ENCODE results near the gene TTLL11.
"Not testable (repeated sequence)": the region's sequence is repeated elsewhere in the genome, so short reads cannot be mapped to it uniquely, and the experiment has no call there.

Gene TTLL11

DNA sequence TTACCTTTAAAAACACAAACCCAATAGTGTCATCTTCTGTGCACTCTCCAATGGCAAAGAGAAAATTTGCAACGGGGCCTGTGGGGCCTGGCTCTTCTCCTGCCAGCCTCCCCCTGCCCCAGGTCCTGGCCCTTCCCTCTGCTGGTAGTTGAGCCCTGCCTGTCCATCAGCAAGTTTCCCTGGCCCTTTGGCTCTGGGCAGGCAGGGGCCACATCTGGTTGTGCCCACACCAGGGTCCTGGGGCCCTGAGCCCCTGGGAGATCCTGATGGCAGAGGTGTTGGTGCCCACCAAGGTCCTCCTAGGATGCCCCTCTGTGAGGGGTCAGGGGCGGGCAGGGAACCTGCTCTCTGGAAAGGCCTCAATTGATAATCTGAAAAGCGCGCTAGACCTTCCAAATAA lies 284.3 kb downstream of the TTLL11 start:
- no peak for DNase-seq

DNA sequence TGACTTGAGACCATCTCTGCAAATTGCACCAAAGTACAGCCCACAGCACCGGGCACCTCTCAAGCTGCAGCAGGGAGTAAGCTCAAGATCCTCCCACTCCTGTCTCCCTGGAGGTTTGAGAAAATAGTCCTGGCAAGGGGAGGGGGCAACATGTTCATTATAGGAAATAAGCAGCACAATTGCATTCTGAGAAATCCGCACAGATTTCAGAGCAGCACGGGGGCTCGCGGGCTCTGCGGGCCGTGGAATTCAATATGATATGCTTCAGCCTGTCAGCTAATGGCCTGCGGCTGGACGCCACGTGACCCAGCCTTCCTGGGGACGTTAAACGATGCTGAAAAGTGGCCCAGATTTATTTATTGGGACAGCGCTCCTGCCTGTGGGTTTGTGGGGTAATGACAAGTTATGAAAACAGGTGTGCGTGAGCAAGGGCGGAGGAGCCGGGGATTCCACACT lies 285.3 kb downstream of the TTLL11 start:
- DNase-seq, result no peak

DNA sequence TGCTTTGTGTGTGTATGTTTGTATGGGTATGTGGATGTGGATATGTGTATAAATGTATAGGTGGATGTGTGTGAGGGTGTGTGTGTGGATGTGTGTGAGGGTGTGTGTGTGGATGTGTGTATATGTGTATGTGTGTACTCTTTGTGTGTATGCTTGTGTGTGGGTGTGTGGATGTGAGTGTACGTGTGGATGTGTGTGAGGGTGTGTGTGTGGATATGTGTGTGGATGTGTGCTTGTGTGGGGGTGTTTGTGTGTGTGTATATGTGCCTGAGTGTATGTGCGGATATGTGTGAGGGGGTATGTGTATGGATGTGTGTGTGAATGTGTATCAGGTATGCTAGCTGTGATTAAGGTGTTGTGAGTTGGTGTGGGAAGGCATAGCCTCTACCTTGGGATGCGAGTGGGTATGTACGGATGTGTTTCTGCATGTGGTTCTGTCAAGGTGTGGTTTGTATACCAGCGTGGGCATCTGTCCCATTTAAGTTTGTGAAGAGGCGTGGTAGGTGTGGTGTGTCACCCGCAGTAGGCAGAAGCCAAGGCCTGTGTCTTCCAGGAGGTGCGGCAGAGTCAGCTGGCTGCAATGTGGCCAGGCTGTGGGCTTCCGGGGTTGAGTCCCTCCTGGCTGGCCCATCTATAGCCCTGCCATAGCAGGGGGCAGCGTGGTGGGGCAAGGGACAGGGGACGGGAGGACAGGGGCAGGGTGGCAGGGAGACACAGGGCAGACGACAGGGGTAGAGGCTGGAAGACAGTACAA lies 285.9 kb downstream of the TTLL11 start:
- no peak for DNase-seq

DNA sequence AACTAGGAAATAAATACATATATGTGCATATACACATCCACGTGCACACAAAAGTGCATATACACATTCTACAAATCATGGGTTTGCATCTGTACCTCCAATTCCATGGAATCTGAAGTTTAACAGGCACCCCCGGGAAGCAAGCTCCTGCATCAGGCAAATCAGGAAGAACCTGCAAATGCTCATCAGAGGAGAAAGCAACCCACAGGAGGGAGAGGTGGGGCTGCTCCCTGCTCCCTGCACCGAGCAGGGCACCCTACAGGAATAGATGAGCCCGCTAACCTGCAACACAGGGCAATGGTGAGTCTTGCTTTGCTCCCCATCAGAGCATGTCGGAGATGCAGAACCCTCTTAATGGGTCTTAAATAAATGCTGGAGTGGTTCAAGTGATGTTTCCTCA lies 290.4 kb downstream of the TTLL11 start:
- no peak for DNase-seq

DNA sequence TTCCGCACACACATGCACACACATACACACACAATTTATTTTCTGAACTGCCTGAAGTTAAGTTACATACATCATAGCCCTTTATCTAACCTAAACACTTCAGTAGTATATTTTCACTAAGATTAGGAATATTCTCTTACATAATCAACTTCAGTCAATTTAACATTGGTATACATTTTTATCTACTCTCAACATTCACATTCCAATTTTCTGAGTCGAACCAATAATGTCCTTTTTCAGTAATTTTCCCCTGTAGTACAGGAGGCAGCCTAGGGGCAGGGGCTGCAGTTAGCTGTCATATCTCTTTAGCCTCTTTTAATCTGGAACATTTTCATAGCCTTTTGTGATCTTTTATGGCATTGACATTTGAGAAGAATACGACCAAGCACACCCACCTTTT lies 291.5 kb downstream of the TTLL11 start:
- DNase-seq, result no peak

DNA sequence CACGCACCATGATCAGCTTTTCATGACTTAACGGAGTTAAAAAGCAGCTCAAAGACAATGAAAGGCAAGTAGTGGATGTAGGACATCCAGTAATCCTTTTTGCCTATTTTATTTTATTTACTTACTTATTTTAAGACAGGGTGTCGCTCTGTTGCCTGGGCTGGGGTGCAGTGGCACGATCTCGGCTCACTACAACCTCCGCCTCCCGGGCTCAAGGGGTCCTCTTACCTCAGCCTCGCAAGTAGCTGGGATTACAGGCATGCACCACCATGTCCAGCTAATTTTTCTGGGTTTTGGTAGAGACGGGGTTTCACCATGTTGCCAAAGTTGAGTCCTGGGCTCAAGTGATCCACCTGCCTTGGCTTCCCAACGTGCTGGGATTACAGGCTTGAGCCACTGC lies 292.7 kb downstream of the TTLL11 start:
- no peak for DNase-seq

DNA sequence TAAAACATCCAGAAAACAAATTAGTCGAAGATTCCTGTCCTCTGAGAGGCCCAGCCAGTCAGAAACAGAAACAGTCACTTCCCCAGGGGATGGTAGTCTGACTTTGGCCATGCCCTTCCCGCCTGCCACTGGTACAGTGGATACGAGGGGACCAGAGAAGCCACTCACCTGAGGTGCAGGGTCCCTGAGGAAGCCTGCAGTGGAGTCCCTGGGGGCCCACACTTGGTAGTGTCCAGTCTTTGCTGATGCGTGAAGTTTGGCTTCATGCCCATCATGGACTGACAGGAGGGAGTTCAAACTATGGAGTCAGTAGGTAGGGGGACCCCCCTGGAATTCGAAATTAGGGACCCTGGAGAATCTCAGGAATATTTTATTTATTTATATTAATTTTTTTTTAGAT lies 294.2 kb downstream of the TTLL11 start:
- DNase-seq, result no peak

DNA sequence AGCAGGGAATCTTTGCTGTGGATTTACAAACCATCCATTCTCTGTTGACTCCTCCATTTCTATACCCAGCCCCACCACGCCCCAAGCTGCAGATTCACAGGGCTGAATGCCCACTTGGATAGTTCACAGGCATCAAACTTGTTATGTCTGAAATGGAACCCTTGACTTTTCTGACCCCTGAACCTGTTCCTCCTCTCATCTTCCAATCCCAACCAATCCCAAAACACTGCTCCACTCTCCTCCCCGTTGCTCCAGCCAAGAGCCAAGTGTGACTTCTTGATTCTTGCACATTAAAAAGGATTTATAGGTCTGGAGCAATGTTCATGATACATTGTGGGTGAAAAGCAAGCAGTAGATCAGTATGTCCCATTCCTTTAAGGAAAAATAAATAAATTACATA lies 296.0 kb downstream of the TTLL11 start:
- DNase-seq, result no peak

DNA sequence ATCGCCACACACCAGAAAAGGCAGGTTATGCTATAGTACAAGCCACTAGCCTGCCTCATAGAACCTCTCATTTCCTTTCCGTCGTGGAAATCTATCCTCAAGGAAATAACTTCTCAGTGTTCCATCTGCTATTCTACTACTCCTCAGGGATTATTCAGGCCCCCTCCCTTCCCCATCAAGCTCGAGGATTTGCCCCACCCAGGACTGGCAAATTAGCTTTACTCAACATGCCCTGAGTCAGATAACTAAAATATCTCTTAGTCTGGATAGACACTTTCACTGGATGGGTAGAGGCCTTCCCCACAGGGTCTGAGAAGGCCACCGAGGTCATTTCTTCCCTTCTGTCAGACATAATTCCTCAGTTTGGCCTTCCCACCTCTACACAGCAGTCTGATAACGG lies 298.8 kb downstream of the TTLL11 start:
- not testable (repeated sequence) for DNase-seq

DNA sequence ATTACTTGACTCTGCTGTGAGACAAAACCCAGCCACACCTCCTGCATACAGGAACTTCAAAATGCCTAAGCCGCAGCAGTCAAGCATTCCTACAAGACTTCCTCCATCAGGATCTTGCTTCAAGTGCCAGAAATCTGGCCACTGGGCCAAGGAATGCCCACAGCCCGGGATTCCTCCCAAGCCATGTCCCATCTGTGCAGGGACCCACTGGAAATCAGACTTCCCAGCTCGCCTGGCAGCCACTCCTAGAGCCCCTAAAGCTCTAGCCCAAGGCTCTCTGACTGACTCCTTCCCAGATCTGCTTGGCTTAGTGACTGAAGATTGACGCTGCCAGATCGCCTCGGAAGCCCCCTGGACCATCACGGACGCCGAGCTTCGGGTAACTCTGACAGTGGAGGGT lies 300.6 kb downstream of the TTLL11 start:
- DNase-seq, result not testable (repeated sequence)

DNA sequence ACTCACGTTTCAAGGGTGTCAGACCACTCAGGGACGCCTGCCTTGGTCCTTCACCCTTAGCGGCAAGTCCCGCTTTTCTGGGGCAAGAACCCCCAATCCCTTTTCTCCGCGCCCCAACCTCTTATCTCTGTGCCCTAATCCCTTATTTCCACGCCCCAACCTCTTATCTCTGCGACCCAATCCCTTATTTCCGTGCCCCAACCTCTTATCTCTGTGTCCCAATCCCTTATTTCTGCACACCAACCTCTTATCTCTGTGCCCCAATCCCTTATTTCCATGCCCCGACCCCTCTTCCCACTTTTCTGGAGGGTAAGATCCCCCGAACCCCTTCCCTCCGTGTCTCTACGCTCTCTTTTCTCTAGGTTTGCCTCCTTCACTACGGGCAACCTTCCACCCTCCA lies 302.3 kb downstream of the TTLL11 start:
- no peak for DNase-seq

DNA sequence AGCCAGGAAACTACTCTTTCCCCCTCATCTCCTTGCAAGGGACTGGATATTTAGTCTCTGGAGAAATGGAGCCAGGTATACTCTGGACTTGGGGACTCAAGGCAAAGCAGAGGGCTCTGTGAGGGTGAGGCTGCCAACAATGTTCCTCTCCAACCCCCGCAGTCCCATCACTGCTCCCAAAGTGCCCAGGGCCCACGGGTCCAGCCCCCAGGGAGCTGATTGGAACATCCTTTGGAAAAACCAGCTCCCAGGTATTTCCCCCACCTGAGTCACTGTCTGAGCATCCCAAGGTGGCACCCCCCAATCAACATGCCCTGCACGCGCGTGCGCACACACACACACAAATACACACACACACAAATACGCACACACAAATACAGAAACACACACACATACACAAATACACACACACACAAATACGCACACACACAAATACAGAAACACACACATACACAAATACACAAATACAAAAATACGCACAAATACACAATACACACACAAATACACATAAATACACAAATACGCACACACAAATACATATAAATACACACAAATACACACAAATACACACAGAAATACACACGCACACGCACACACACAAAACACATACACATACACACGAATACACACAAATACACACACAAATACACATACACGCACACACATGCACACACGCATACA lies 304.3 kb downstream of the TTLL11 start:
- DNase-seq, result no peak

DNA sequence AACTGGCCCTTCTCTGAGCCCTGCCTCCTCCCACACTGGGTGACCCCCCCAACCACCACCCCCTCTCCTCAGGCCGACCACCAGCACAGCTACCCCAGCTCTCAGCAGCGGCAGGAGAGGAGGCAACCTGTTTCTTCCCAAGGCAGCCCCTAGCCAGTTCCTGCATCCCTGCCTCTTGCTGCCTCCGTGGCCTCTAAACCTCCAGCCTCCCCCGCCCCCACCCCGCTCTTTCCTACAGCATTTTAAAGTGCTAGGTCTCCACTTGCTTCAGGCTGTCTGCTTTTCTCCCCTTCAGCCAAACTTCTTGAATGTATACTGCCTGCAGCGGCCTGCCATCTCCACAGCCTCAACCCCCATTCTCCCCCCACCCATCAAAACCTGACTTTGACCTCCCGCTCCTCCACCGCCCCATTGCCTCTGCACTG lies 306.1 kb downstream of the TTLL11 start:
- no peak for DNase-seq

DNA sequence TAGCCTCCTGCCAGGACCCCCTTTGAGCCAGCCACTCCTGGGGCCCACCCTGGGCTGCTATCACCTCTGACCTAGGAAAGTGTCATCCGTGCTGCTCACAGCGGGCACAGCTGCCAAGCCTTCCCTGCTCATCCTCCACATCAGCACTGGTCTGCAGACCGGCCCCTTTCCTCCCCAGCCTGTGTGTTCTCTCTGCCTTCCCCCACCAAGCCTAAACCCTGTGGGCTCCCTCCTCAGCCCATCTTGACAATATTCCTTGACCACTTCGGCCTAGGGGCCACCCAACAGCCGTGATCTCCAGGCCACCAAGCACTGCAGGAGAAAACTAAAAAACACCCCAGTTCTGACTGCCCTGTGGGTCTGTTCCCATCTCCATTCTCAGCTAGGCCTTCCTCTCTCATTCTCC lies 306.6 kb downstream of the TTLL11 start:
- DNase-seq, result no peak

DNA sequence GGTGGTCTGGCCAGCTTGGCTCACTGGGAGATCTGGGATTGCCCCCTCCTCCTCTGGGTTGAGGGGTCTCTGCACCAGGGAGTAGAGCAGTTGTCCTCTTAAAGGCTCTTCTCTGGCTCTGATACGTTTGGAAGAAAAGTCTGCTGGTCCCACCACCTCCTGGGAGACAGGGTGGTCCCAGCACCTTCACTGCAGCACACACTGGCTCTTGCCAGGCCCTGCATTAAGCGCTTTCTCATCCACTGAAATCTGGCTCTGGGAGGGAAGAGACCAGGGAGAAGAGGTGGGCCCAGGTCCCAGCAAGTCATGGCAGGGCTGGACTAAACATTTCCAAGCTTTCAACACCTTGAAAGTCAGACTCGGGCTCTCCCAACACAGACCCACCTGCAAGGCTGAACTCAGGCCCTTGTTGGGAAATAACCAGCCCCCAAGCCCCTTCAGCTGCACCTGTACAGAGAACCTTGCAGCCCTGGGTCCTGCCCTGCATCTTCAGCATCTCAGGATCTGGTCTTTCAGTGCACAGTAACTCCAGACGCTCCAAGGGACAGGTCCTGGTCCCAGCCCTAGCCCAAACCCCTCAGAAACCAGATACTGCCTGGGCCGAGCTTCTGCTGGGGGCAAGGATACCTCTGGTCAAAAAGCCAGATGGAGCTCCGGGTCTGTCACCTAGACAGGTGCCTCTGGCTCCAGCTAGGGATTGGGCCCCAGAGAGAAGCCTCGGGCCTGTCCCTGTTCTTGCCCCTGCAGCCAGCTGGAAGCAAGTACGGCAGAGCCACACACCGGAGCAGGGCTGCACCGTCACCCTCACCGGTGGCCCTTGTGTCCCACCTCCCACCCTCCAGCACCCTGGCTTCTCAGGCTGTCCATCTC lies 307.2 kb downstream of the TTLL11 start:
- no peak for DNase-seq

DNA sequence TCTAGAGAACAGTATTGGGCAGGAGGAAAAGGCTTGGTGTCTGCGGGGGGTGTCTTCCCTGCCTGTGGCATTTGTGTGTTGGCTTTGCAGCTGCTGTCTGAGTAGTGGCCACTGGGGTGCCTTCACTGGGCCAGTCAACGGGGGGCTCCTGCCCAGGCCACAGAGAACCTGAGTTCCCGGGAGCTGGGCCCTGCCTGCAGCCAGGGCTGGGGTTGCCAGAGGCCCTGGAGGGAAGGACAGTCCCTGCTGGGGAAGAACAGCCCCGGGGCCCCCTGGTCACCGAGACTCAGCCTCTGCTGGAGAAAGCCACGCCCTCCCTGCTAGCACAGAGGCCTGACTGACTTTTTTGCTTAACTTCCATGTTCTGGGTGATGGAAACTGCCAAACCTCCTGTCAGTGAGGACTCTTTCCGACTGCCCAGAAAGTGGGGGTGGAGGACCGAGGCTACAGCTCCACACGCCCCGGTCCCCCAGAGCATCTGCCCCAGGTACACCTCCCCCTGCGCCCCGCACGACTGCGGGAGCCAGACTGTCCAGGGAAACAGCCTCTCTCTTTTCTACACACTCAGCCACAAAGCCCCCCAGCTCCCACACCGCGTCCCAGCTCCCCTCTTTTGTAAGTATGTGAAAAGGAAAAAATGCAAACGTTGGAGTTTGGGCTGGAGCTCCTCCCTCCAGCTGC lies 308.2 kb downstream of the TTLL11 start:
- no peak for DNase-seq

DNA sequence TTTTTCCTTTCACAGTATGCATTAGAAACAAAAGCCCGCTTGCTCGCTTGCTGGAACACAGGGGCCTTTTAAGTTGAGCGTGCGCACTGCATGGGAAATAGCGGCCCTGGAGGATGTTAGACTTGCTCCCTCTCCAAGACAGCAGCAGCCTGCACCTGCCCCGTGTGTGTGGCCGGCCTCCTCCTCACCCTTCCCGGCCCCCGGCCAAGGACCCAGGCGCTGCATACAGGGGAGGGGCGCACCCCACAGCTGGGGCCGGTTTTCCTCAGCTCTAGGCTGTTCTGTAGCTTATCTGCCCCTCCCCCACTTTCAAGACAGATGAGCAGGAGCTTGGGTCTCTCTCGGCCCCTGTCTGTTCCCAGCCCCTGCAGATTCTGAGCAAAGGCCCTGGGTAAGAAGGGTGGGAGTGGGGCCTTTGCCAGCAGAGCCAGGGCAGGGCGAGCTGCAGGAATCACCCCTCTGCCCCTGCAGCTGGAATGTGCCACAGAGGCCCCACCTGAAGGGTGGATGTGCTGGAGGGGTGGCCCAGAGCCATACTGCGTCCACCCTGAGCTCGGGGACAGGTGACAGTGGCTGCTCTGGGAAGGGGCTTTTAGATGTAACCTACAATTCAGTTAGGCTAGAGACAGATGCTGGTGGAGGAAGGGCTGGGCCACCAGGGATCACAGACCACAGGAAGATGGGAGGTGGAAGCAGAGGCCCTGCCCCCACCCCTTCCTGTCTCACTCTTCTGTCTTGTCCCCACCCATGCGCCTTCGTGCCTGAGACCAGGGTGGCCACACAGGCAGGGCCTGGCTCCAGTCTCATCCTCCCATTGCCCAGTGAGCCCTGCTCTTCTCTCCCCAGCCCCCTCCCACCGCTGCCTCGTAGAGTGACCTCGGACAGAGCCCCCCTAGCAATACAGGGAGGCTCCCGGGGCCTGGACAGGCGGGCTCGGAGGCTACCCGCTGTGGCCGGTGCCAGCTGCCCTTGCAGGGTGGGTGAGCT lies 309.3 kb downstream of the TTLL11 start:
- no peak for DNase-seq

DNA sequence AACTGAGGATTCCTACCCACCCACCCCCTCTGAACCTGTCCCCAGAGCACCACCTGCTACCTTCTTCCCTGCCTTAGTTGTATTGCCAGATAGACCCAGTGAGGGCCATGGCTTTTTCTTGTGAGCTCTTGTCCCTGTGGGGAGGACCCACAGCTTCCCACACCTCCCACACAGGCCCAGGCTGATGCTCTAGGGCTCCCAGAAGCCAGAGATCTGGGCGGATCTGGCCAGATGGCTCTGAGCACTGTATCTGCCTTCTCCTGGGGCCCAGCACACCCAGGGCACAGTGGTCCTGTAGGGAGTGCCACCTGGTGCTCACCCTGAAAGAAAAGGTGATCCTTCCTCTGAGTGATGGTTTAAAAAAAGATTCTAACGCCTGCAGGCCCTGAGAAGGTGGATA lies 310.0 kb downstream of the TTLL11 start:
- DNase-seq, result no peak

DNA sequence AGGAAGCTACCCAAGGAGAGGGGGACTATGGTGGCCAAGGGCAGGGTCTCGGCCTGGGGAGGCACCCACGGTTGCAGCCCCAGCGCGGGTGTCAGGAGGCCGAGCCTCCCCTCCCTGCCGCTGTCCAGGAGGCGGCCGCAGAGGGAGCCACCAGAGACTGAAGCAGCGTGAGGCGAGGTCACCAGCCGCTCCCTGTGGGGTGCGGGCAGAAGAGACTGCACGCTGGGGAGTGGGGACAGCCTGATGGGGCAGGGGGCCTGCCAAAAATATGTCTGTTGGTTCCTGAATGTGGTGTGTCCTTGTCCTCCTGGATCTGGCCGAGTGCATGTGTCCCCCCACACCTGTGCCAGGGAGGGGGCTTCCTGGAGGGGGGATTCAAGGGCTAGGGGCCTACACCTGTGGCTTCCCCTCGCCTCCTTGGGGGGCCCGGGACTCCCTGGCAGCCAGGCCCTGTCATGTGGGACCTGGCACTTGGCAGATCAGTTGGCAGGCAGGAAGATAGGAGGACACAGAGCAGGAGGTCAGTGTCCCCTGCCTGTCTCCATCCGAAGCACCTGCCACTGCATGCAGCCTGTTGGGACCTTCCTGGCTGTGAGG lies 310.5 kb downstream of the TTLL11 start:
- no peak for DNase-seq

DNA sequence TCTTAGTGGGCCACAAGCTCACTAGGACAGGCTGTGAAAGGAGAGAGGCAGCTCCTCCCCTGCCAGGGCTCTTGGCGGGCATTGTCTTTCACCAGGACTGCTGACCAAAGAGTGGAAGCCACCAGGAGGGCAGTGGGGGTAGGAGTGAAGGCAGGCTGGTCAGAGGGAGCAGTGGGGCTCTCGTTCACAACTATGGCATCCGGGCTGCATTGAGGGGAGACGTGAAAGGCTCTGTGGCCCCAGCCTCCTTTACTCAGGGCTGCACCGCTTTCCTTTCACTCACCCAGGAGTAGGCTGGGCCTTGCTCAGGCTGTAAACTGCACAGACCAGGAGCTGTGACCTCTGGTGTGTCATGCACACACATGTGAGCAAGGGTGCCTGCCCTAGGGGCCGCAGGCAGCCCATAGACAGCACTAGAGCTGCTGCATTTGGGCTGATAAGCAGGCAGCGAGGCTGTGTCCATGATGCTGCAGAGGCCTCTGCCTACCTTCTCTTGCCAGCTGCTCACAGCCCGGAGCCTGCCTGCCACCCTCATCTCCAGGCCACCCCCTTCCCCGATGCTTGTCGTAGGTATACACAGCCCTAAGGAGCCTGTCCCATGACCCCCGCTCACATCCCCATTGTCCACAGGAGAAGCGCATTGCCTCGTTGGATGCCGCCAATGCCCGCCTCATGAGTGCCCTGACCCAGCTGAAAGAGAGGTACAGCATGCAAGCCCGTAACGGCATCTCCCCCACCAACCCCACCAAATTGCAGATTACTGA lies 311.2 kb downstream of the TTLL11 start:
- DNase-seq, result no peak

DNA sequence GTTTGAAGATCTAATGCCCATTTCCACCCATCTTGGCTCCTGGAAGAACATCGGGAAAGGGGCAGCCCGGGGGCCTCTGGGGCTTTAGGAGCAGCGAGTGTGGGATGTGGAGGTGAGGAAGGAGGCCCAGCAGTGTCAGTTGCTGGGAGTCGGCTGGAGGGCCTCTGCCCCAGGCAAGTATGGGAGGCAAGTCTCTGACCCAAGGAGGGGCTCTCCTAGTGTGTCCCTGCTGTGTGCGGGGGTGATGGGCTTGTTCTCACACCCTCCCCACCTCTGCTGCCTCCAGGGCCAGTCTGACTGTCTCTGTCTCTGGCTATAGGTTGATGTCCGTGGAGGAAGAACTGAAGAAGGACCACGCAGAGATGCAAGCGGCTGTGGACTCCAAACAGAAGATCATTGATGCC lies 312.0 kb downstream of the TTLL11 start:
- DNase-seq, result no peak

Measured in NCI-H187 (cell line).